SK-MEL-5 (cell line): Measurements from ENCODE around the gene GRAMD1C. TPM values are rescaled to one million over a fixed set of nuclear protein-coding genes. Genes with fewer than 3 reads are reported as not detected.

Experiments
- total RNA-seq: library from RNA; depleted of rRNA; stranded (reverse); fragments of >200 nt; shearing (Covaris generic); gene quantifications from 2 replicates; pipeline ENCODE4 v1.2.3, GENCODE V29; 2014; rRNA removed

Gene GRAMD1C
- total RNA-seq, 1 experiment from 2014 or later: 4.1 TPM

Other genes starting within 250 kb of the GRAMD1C start
- gene USF3, start 142.1 kb upstream of the GRAMD1C start, total RNA-seq: 9.0 and 10.4 TPM in 2 replicates
- gene NAA50, start 92.5 kb upstream of the GRAMD1C start, total RNA-seq: 137 and 151 TPM in 2 replicates
- gene ATP6V1A, start 91.8 kb upstream of the GRAMD1C start, total RNA-seq: 94.7 and 94.8 TPM in 2 replicates
- gene ZDHHC23, start 109.2 kb downstream of the GRAMD1C start, total RNA-seq: 3.9 and 5.4 TPM in 2 replicates
- 0.32 and 0.61 TPM in 2 replicates for gene CCDC191, start 217.7 kb downstream of the GRAMD1C start, total RNA-seq
- 33.1 and 33.2 TPM in 2 replicates for gene QTRT2, start 217.9 kb downstream of the GRAMD1C start, total RNA-seq